Left lung (tissue), 10 donors: Measurements from ENCODE around the gene TMPRSS11E. TPM values are rescaled to one million over a fixed set of nuclear protein-coding genes. Genes with fewer than 3 reads are reported as not detected.

Source experiments
- ATAC-seq: fragments of 200-7000 bp; cut with Tn5 transposase; one replicate; pipeline ENCODE4 v1.9.1; 2020; ENCODE audit warnings: moderate library complexity
- DNase-seq, 4 donors: peaks; one replicate each; pipeline ENCODE4 v3.0.0-alpha.2; 2013 to 2020
- H3K27ac ChIP-seq, 2 donors: fragments of 200-600 bp; sonication (generic) in 1 of 2; one replicate each; pipeline versions ENCODE4 v1.5.0 to v1.8.0; 2020 to 2021
- H3K27me3 ChIP-seq, 2 donors: fragments of 200-600 bp; sonication (generic) in 1 of 2; one replicate each; pipeline versions ENCODE4 v1.5.0 to v1.8.0; 2020 to 2021
- H3K36me3 ChIP-seq, 2 donors: fragments of 200-600 bp; sonication (generic) in 1 of 2; one replicate each; pipeline versions ENCODE4 v1.5.0 to v1.8.0; 2020 to 2021
- H3K4me1 ChIP-seq, 2 donors: fragments of 200-600 bp; one replicate each; pipeline ENCODE4 v1.8.0; 2021
- H3K4me3 ChIP-seq, 2 donors: fragments of 200-600 bp; sonication (generic) in 1 of 2; one replicate each; pipeline versions ENCODE4 v1.5.0 to v1.8.0; 2020 to 2021; ENCODE audit warnings: mild to moderate bottlenecking in 1 of 2
- H3K9me3 ChIP-seq, 2 donors: fragments of 200-600 bp; sonication (generic) in 1 of 2; one replicate each; pipeline versions ENCODE4 v1.5.0 to v1.8.0; 2020 to 2021
- intact Hi-C, 2 donors: fragments of 100-400 bp; cut with DNase I; formaldehyde crosslinking; loops; one replicate each; pipeline versions ENCODE4 v1.11.2 to v1.14.2; 2022
- polyA plus RNA-seq, 6 donors: library from polyadenylated mRNA; unstranded; fragments of 120-200 nt; gene quantifications; one replicate each; pipeline ENCODE4 v1.2.1, GENCODE V29; 2013; ENCODE audit not compliant: insufficient read length in 6 of 6
- total RNA-seq, 2 donors: library from RNA; stranded (reverse); fragmentation: NEBNext Ultra II Directional; extraction: Animal tissue kit (Norgen Biotek cat#: 25700); gene quantifications; one replicate each; pipeline ENCODE4 v1.2.1, GENCODE V29; 2021
- TF ChIP-seq, protein P1 (sequence below), 2 donors: fragments of 200-600 bp; sonication (generic) in 1 of 2; IDR thresholded peaks; one replicate each; pipeline versions ENCODE4 v1.5.0 to v1.8.0; 2021; ENCODE audit warnings: antibody characterized with exemption in 2 of 2
- donor health status: DM: no; HTN: yes; CAD: no.
- donor health status: DM: no; HTN: no; CAD: no.

The TMPRSS11E gene
- total and polyA plus RNA-seq, 8 donors, result 0.15 to 0.55 (median 0.19) TPM; not detected in 2

DNA sequence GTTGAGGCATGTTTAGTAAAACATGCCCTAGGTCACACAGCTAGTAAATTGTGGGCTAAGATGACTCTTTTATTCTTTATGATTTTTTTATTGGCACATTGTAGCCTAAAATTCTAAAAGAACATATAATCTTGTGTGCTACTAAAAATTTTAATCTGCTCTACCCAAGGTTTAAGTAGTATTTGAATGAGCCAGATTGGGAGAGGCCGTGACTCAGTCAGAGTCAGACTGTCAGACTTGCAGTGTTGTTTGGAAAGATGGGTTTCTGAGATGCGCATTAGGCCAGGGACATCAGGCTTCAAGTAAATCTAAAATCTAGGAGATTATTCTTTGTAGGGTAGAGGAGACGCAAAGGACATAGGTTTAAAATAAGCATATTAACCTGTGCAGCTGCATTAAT is 30.7 kb upstream of the TMPRSS11E start:
- H3K4me3 ChIP-seq, result no peak overlapping the region
- no peaks in the 10 kb centered on the region for H3K27me3 ChIP-seq
- H3K27ac ChIP-seq, result no peak overlapping the region
- no peaks in the 10 kb centered on the region for H3K36me3 ChIP-seq
- intact Hi-C loops, result no loop called here
- TF ChIP-seq, protein P1, sequence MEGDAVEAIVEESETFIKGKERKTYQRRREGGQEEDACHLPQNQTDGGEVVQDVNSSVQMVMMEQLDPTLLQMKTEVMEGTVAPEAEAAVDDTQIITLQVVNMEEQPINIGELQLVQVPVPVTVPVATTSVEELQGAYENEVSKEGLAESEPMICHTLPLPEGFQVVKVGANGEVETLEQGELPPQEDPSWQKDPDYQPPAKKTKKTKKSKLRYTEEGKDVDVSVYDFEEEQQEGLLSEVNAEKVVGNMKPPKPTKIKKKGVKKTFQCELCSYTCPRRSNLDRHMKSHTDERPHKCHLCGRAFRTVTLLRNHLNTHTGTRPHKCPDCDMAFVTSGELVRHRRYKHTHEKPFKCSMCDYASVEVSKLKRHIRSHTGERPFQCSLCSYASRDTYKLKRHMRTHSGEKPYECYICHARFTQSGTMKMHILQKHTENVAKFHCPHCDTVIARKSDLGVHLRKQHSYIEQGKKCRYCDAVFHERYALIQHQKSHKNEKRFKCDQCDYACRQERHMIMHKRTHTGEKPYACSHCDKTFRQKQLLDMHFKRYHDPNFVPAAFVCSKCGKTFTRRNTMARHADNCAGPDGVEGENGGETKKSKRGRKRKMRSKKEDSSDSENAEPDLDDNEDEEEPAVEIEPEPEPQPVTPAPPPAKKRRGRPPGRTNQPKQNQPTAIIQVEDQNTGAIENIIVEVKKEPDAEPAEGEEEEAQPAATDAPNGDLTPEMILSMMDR (IDR thresholded peaks at IDR 0.05), result no peak
- no peaks in the 10 kb centered on the region for H3K4me1 ChIP-seq
- peaks cover 0 to 10% of the 10 kb centered on the region in 2 donors for H3K9me3 ChIP-seq
- no peak for ATAC-seq
- no peak for DNase-seq

DNA sequence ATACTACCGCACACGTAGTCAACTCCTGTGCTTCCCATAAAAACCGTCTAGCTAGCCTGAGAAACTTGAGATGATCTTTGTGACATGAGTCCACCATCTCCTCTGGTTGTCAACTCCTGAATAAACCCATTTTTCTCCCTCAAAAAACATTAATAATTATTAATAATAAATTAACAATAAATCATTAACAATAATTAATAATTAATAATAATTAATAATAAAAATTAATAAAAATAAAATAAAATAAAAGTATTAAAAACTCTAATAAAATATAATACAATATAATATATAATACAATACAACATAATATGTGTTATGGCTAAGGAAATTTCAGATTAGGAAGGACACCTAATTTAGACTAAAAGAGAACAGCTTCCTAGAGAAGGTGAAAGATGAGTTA is 20.7 kb upstream of the TMPRSS11E start:
- DNase-seq (no peak), ATAC-seq (no peak)
- Histone ChIP-seq H3K36me3 (no peaks in the 10 kb centered on the region), H3K27ac (no peak overlapping the region), H3K9me3 (no peaks in the 10 kb centered on the region), H3K27me3 (no peaks in the 10 kb centered on the region), H3K4me1 (no peaks in the 10 kb centered on the region), H3K4me3 (no peak overlapping the region)
- TF ChIP-seq, protein P1 (IDR thresholded peaks at IDR 0.05), result no peak
- intact Hi-C loops, result no loop called here

DNA sequence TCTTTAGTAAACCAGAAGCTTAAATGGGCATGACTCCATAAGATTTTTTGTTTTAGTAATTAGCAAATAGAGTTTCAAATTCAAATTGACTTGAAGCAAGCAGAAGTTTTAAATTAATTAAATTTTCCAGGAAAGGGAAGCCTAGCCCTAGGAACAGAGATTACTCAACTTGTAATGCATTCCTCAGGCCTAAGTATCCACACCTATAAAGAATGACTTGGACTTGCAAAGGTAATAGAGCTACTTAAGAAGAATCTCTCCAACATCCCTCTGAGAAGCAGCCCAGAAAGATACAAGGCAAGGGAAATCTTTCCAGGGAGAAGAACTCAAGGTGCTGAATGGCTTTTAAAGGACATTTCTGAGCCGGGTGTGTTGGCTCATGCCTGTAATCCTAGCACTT is 16.9 kb upstream of the TMPRSS11E start:
- H3K36me3 ChIP-seq, result no peaks in the 10 kb centered on the region
- H3K4me3 ChIP-seq, result no peak overlapping the region
- H3K9me3 ChIP-seq, result no peaks in the 10 kb centered on the region
- H3K27ac ChIP-seq, result no peak overlapping the region
- no peaks in the 10 kb centered on the region for H3K27me3 ChIP-seq
- DNase-seq, result no peak
- H3K4me1 ChIP-seq, result no peaks in the 10 kb centered on the region
- TF ChIP-seq, protein P1 (IDR thresholded peaks at IDR 0.05), result no peak
- intact Hi-C loops, result no loop called here
- ATAC-seq, result peak; percentile 36

DNA sequence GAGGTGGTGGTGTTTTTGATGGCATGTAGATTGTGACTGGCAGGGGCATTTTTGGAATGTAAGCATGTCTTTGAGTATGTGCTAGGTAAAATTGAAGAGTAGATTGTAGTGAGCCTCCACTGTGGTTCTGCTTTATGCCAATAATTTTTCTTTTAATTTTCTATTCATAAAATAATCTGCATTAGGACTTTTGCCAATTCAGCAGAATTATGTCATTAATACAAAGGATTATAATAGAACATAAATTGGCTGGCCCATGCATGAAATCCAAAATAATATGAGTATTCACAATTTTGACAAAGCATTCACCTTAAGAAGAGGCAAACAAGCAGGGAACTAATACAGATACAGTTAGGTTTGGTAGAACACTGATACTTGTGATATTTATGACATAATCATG is 14.9 kb upstream of the TMPRSS11E start:
- Histone ChIP-seq H3K4me3 (no peak overlapping the region), H3K36me3 (no peaks in the 10 kb centered on the region)
- no peak for ATAC-seq

DNA sequence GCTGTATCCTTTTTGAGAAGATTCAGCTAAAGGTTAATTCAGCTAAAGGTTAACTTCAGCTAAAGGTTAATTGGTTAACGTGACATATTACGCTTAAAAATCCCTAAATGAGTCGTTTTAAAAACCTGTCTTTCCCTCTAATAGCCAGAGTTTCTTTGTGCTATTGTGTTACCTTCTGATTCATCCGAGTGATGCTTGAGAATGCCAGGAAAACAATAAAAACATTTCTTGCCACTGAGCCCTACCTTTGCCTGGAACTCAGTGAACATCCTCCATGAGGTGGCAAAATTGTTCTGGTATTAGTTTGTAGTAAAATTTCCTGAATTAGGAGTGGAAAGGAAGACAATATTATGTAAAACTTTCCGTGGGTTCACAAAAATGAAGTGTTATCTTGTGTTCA is 13.7 kb upstream of the TMPRSS11E start:
- no peak overlapping the region for H3K4me3 ChIP-seq
- H3K4me1 ChIP-seq, result no peaks in the 10 kb centered on the region
- TF ChIP-seq, protein P1 (IDR thresholded peaks at IDR 0.05), result no peak
- H3K27ac ChIP-seq, result no peak overlapping the region
- ATAC-seq (no peak), DNase-seq (no peak)
- intact Hi-C loops, result no loop called here
- H3K9me3 ChIP-seq, result peaks cover 0 to 3% of the 10 kb centered on the region in 2 donors
- no peaks in the 10 kb centered on the region for H3K36me3 ChIP-seq
- no peaks in the 10 kb centered on the region for H3K27me3 ChIP-seq

More for the DNA sequence above, 14.9 kb upstream of the TMPRSS11E start:
- Histone ChIP-seq H3K9me3 (peaks cover 0 to under 1% of the 10 kb centered on the region in 2 donors), H3K4me1 (no peaks in the 10 kb centered on the region), H3K27ac (no peak overlapping the region), H3K27me3 (no peaks in the 10 kb centered on the region)
- intact Hi-C loops, result no loop called here
- TF ChIP-seq, protein P1 (IDR thresholded peaks at IDR 0.05), result no peak
- DNase-seq, result no peak
